Measurements from ENCODE around the gene MAP3K10.

The MAP3K10 gene

DNA sequence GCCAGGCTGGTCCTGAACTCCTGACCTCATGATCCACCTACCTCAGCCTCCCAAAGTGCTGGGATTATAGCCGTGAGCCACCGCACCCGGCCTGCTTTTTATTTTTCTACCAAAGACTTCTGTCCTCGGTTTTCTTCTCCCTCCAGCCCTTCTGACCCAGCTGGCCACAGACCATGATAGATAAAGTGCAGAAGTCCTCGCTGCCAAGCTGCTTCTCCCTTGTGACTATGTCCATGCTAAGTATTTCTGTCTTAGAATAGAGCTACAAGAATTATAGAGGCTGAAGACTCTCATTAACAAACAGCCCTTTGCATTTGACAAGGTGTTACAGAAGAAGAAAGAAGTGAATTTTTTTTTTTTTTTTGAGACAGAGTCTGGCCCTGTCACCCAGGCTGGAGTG is 15.4 kb upstream of the MAP3K10 start:
- no peak for DNase-seq

DNA sequence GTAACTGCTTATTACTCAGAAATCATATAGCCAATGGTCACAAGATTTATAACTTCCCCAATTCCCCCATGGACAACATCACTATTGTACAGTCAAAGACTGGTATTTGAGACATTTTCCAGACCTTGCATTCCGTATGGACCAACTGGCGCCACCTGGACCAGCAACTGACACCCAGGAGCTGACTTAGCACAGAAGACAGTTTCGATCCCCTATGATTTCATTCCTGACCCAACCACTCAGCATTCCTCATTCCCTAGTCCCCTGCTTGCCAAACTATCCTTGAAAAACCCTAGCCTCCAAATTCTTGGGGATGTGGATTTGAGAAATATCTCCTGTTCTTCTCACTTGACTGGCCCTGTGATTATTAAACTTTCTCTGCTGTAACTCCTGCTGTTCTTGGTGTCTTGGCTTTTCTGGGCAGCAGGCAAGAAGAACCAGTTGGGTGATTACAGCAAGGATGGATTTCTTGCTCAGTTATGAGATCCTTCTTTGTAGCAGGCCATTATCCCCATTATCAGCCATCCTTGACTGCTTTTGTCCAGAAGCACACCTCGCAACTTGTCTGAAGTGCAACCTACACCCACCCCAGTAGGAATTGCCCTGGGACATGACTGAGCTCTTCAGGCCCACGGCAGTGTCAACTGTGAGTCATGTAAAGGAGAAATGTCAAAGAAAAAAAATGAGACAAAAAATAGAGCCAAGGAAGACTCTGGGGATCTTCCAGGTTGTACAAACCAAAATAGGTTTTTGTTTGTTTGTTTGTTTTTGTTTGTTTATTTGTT is 13.7 kb upstream of the MAP3K10 start:
- no peak for DNase-seq

DNA sequence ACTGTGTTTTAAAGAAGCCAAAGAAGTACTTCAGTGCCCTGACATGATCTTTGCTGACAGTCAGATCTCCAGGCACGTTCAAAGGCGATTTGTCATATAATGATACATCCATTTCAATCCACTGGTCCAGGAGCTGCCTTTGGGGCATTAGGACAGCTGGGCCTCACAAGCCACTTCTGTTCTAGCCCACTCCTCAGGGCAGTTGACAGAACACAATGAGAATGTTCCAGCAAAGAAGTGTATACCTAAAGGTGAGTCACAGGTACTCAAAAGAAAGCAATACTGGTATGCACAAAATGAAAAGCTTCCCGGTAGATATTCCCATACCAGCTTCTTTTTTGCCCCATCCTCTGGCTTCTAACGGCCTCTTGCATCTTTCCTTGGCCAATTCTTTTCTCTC is 12.5 kb upstream of the MAP3K10 start:
- DNase-seq = no peak

DNA sequence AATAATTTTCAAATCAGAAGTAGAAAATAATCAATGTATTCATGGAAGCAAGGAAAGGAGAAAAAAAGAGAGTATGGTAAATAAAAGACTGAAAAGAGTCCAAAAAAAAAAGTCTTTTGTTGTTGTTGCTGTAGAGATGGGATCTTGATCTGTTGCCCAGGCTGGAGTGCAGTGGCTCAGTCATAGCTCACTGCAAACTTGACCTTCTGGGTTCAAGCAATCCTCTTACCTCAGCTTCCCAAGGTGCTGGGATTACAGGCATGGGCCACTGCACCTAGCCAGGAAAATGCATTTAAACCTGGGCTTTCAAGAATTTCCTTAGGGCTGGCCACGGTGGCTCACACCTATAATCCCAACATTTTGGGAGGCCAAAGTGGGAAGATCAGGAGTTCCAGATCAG is 7.0 kb upstream of the MAP3K10 start:
- no peak for DNase-seq

DNA sequence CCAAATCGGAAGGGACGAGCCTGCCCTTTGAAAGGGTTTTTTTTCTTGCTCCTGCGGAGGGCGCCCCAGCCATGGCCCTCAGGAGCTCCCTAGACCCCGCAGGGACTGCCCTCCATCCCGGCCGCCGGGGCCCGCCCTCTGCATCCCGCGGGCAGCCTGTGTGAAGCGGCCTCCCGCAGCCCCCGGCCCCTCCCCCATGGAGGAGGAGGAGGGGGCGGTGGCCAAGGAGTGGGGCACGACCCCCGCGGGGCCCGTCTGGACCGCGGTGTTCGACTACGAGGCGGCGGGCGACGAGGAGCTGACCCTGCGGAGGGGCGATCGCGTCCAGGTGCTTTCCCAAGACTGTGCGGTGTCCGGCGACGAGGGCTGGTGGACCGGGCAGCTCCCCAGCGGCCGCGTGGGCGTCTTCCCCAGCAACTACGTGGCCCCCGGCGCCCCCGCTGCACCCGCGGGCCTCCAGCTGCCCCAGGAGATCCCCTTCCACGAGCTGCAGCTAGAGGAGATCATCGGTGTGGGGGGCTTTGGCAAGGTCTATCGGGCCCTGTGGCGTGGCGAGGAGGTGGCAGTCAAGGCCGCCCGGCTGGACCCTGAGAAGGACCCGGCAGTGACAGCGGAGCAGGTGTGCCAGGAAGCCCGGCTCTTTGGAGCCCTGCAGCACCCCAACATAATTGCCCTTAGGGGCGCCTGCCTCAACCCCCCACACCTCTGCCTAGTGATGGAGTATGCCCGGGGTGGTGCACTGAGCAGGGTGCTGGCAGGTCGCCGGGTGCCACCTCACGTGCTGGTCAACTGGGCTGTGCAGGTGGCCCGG is 815 bp downstream of the MAP3K10 start:
- no peak for DNase-seq

DNA sequence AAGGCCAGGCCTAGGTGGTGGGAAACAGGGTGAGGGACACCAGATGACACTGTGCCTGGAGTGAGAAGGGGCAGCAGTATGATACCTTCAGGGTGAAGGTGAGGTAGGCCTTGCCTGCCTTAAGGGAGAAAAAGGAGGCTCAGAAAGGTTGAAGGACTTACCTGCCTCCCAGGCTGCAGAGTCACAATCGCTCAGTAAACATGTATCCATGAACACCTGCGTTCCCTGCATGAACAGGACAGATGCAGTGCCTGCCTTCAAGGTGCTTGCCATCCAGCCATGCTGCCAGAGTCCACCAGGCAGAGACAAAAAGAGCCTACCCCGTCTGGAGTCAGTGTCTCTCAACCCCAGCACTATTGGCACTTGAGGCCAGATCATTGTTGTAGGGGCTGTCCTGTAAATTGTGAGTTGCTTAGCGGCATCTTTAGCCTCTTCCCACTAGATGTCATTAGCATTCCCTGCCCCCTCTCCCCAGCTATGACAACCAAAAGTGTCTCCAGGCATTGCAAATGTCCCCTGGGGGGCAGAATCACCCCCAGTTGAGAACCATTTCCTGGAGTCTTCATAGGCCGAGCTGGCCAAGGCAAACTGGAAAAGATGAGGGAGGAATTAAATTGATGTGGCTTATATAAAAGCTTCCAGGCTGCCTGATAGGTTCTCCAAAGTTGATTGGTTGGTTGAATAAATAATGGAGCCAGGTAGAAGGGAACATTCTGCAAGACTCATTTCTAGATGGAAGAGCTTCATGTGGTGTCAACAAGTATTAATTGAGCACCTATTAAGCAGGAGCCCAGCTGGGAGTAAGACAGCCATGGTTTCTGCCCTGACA is 1.7 kb downstream of the MAP3K10 start:
- no peak for DNase-seq

DNA sequence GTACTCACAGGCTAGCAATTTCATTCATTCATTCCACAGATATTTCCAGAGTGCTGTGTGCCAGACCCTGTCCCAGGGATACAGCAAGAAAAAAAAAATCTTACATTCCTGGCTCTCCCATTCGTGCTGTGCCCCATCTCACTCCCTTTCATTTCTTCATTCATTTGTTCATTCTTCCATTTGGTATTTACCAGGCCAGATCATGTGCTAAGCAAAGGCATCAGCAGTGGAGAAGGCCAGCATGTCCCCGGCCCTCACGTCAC is 2.3 kb downstream of the MAP3K10 start:
- no peak for DNase-seq

DNA sequence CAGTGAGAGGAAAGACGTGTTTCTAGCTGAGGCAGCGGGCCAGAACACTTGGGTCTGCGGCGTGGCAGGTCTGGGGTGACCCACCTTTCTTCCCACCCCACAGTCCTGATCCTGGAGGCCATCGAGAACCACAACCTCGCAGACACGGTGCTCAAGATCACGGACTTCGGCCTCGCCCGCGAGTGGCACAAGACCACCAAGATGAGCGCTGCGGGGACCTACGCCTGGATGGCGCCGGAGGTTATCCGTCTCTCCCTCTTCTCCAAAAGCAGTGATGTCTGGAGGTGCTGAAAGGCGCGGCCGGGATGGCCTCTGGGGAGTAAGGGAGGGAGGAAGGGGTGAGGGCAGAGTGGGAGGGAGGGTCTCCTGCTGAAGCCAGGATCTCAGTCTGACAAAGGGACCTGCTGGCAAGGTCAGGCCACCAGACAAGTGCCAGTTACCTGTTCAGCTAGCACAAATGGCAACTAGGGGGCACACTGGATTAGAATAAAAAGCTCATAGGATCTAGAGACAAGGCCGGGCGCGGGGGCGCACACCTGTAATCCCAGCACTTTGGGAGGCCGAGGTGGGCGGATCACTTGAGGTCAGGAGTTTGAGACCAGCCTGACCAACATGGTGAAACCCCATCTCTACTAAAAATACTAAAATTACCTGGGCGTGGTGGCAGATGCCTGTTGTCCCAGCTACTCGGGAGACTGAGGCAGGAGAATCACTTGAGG is 7.2 kb downstream of the MAP3K10 start:
- DNase-seq = no peak

DNA sequence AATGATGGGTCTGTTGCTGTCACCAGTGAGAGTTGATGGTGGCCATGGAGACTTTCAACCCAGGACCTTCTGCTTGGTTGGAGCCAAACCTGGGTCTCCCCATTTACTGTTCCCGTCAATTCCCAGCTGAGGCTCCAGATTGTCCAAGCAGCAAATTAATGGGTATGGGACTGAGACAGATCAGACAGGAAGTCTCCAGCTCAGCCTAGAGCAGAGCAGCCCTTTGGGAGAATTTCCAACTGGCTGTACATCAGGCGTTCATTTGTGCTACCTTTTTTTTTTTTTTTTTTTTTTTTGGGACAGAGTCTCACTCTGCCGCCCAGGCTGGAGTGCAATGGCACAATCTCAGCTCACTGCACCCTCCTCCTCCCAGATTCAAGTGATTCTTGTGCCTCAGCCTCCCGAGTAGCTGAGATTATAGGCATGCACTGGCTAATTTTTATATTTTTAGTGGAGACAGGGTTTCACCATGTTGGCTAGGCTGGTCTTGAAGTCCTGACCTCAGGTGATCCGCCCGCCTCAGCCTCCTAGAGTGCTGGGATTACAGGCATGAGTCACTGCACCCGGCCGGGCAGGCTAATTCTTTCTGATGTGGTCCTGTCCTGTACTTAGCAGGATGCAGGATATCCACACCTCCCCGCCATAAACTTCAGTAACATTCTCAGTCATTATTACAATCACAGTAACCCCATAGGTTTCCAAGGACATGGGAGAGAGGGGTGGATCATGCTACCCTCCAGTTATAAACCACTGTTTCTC is 9.3 kb downstream of the MAP3K10 start:
- no peak for DNase-seq

DNA sequence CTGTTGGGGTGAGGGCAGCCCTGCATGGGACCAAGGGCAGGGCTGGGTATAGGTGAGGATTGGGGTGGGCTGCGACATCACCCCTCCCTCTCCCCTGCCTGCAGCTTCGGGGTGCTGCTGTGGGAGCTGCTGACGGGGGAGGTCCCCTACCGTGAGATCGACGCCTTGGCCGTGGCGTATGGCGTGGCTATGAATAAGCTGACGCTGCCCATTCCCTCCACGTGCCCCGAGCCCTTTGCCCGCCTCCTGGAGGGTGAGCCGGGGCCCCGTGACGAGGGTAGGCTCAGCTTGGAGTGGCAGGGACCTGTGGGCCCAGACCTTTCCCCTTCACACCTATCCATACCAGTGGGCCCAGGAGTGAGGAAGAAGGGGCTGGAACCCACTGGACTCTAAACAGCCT is 13.2 kb downstream of the MAP3K10 start:
- no peak for DNase-seq

DNA sequence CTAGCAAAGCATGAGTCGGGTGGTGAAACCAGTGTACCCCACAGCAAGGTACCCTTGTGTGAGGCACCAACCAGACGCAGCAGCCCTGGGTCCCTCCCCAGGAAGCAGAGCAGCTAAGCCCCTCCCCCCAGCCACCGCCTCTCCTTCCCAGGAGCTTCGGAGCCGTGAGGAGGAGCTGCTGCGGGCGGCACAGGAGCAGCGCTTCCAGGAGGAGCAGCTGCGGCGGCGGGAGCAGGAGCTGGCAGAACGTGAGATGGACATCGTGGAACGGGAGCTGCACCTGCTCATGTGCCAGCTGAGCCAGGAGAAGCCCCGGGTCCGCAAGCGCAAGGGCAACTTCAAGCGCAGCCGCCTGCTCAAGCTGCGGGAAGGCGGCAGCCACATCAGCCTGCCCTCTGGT is 14.5 kb downstream of the MAP3K10 start:
- no peak for DNase-seq

DNA sequence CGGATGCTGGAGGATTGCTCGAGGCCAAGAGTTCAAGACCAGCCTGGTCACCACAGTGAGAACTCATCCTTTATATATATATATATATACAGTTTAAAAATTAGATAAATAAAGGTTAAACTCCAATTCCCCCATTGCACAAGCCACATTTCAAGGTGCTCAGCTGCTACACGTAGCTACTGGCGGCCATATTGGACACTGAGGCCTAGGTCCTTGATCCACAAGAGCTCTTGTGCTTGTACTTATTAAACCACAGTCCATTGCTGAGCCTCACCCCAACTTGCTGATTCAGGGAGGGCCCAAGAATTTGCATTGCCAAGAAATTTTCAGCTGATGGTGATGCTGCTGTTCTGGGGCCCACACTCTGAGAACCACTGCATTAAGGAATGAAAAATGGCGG is 17.4 kb downstream of the MAP3K10 start:
- no peak for DNase-seq

DNA sequence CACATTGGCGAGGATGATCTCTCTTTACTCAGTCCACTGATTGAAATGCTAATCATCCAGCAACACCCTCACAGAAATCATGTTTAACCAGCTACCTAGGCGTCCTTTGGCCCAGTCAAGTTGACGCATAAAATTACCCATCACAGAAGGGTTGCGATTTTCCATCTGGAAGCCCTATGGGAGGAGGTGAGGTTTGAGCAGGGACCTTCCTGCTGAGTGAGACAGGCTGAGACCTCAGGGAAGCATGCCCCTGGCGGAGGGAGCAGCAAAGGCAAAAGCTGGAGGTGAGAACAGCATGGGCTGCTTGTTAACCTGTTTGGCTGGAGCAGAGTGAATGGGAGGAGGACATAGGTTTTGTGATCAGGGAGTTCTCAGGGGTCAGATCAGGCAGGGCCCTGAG is 19.7 kb downstream of the MAP3K10 start:
- no peak for DNase-seq

DNA sequence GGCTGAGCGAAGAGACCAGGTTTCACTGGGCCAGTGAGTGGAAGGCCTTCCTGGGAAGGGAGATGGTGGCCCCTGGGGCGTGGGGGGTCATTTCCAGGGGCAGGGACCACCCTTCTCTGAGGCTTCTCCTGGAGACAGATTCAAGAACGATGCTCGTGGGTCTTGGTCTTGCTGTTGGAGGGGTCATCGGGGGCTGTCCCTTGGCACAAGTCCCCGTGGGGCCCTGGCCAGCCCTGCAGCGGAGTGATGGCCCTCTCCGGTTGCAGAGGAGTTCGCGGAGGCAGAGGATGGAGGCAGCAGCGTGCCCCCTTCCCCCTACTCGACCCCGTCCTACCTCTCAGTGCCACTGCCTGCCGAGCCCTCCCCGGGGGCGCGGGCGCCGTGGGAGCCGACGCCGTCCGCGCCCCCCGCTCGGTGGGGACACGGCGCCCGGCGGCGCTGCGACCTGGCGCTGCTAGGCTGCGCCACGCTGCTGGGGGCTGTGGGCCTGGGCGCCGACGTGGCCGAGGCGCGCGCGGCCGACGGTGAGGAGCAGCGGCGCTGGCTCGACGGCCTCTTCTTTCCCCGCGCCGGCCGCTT is 22.1 kb downstream of the MAP3K10 start:
- DNase-seq = no peak

DNA sequence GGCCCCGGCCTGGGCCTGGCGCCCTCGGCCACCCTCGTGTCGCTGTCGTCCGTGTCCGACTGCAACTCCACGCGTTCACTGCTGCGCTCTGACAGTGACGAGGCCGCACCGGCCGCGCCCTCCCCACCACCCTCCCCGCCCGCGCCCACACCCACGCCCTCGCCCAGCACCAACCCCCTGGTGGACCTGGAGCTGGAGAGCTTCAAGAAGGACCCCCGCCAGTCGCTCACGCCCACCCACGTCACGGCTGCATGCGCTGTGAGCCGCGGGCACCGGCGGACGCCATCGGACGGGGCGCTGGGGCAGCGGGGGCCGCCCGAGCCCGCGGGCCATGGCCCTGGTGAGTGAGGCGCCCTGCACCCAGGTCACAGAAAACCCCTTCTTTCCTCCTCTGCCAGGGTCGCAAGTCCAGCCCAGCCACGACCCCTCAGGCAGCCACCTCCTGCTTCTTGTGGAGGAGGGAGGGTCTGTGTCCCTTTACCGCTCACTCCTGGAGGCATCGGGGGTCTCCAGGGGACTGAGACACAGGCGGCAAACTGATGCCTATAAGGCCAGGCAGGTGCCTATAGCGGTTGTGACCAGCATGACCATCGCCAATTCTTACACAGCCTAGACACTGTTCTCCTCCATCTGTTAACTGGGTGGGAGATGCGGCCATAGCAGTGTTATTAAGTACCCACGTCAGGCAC is 22.8 kb downstream of the MAP3K10 start:
- no peak for DNase-seq

DNA sequence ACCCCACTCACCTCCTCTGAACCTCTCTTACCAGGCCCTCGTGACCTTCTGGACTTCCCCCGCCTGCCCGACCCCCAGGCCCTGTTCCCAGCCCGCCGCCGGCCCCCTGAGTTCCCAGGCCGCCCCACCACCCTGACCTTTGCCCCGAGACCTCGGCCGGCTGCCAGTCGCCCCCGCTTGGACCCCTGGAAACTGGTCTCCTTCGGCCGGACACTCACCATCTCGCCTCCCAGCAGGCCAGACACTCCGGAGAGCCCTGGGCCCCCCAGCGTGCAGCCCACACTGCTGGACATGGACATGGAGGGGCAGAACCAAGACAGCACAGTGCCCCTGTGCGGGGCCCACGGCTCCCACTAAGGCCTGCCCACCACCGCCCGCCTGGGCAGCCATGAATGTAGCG is 23.7 kb downstream of the MAP3K10 start:
- DNase-seq = no peak

DNA sequence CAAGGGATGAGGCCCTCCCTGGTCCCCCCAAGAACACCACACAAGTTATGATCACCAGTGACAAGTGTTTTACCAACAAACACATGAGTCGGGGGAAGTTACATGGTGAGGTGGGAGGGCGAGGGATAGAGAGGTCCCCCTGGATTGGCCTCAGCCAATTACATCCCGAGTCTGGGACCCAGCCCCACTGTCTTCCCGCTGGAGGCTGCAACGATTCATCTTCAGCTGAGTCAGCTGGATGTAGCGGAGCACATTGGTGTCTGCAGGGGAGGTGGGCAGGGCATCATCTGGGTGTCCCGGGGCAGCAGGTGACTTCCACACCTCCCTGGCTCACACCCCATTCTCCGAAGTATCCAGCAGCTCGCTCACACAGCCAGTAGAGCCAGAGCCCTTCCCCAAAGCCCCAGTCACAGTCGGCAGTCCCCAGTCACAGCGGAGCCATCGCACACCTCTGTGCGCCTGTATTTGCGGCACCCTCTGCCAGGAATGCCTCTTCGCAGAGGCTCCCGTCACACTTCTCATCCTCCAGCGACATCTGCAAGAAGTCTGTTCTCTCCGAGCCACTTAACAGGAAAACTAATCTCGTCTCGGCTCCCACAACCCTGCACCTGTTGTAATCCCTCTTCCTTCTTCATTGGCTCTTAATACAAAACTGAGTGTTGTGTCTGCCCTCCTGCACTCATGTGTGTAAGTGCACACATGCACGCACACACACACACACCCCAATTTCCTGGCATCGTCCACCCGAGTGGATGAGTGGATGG is 25.0 kb downstream of the MAP3K10 start:
- no peak for DNase-seq

DNA sequence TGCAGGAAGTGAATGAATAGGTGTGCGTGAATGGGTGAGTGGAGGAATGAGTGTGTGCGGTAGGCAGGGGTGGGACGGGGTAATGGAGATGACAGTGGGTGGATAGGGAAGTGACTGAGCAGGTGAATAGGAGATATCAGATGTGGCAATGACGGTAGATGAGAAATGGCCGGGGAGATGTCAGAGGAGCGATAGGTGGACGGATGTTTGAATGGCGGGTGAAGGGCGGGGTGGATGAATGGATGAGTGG is 25.5 kb downstream of the MAP3K10 start:
- DNase-seq = no peak

DNA sequence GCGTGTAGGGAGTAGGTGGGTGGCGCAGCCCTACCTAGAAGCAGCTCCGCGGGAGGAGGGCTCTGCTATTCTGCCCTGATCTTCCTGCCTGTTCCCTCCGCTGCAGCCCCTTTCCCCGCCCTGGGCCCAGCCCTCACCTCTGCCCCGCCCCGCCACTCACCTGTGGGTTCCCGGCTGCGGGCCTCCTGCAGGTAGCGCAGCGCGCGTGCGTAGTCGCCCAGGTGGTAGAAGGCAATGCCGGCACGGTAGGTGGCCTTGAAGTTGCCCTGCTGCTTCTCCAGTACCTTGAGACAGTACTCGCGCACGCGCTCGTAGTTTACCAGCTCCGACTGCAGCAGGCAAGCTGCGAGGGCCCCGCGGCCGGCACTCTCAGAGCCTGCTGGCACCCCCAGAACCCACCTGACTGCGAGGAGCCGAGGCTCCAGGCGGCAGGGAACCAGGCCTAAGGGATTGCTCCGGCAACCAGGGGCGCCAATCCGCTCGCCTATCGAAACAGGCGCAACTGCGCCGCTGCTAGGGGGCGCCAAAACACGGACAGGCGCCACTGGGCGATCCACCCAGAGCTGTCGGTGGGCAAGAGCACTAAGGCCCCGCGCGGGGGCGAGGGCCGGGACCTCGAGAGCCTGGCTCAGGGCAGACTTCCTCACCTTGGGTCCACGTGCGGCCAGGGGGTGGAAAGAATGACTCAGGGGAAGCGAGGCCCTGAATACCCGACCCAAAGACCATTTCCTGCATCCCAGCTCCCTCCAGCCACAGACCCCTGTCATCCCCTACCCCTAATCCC is 26.0 kb downstream of the MAP3K10 start:
- DNase-seq = no peak

All from bone marrow (tissue), 2 donors.